ENCODE measurements around the gene FAM47E.

The FAM47E gene

GRCh38 chr4:76251441-76252270 is at the start of gene FAM47E:
FAM47E (plus strand) TSS chr4:76251721; CDS start chr4:76251747, 26 bp downstream.
- H3K4me3 ChIP-seq (ENCODE audit: low read depth, low read length), result peak within 1 kb of the TSS; percentile 40

GRCh38 chr4:76203541-76203940 is 48.0 kb upstream of the FAM47E start:
- no peak overlapping the region for H3K4me3 ChIP-seq (ENCODE audit: low read depth, low read length)

- H3K4me3 ChIP-seq (ENCODE audit: low read depth, low read length), result no peak overlapping the region
Observed at GRCh38 chr4:76204936-76205335, 46.6 kb upstream of the FAM47E start.

GRCh38 chr4:76205476-76205875 is 46.0 kb upstream of the FAM47E start:
- no peak overlapping the region for H3K4me3 ChIP-seq (ENCODE audit: low read depth, low read length)

GRCh38 chr4:76206222-76206942 is 45.1 kb upstream of the FAM47E start:
- H3K4me3 ChIP-seq (ENCODE audit: low read depth, low read length), result no peak overlapping the region

GRCh38 chr4:76207549-76207948 is 44.0 kb upstream of the FAM47E start:
- H3K4me3 ChIP-seq (ENCODE audit: low read depth, low read length), result no peak overlapping the region

GRCh38 chr4:76208005-76208765 is 43.3 kb upstream of the FAM47E start:
- no peak overlapping the region for H3K4me3 ChIP-seq (ENCODE audit: low read depth, low read length)

GRCh38 chr4:76209881-76210280 is 41.6 kb upstream of the FAM47E start:
- H3K4me3 ChIP-seq (ENCODE audit: low read depth, low read length), result no peak overlapping the region

- H3K4me3 ChIP-seq (ENCODE audit: low read depth, low read length), result no peak overlapping the region
Observed at GRCh38 chr4:76210452-76210851, 41.1 kb upstream of the FAM47E start.

- H3K4me3 ChIP-seq (ENCODE audit: low read depth, low read length), result no peak overlapping the region
Observed at GRCh38 chr4:76211769-76212708, 39.5 kb upstream of the FAM47E start.

- H3K4me3 ChIP-seq (ENCODE audit: low read depth, low read length), result peak overlapping the region; percentile 74
Observed at GRCh38 chr4:76212851-76213414, 38.6 kb upstream of the FAM47E start.

- H3K4me3 ChIP-seq (ENCODE audit: low read depth, low read length), result peak within 1 kb of the TSS; percentile 74
Observed at GRCh38 chr4:76213415-76214176, 37.9 kb upstream of the FAM47E start, which contains the start of gene SCARB2. SCARB2 (minus strand) TSS chr4:76213824; CDS start chr4:76213543, 281 bp downstream.

- H3K4me3 ChIP-seq (ENCODE audit: low read depth, low read length), result peak overlapping the region; percentile 74
Observed at GRCh38 chr4:76214177-76214675, 37.3 kb upstream of the FAM47E start.

GRCh38 chr4:76215077-76215476 is 36.4 kb upstream of the FAM47E start:
- H3K4me3 ChIP-seq (ENCODE audit: low read depth, low read length), result no peak overlapping the region

GRCh38 chr4:76216524-76216923 is 35.0 kb upstream of the FAM47E start:
- H3K4me3 ChIP-seq (ENCODE audit: low read depth, low read length), result no peak overlapping the region

- no peak overlapping the region for H3K4me3 ChIP-seq (ENCODE audit: low read depth, low read length)
Observed at GRCh38 chr4:76216975-76217814, 34.3 kb upstream of the FAM47E start.

- no peak overlapping the region for H3K4me3 ChIP-seq (ENCODE audit: low read depth, low read length)
Observed at GRCh38 chr4:76219299-76220055, 32.0 kb upstream of the FAM47E start.
